Left cardiac atrium (tissue), 4 donors: Measurements from ENCODE around the gene VEGFA. TPM values are rescaled to one million over a fixed set of nuclear protein-coding genes. Genes with fewer than 3 reads are reported as not detected.

ENCODE experiments used
- ATAC-seq, 2 donors: fragments of 200-7000 bp; cut with Tn5 transposase; one replicate each; pipeline ENCODE4 v1.9.1; 2020; ENCODE audit warnings: mild to moderate bottlenecking in 2 of 2, moderate library complexity in 2 of 2
- DNase-seq: peaks from one replicate; pipeline ENCODE4 v3.0.0-alpha.2; 2020
- intact Hi-C, 2 donors: fragments of 100-400 bp; cut with DNase I; formaldehyde crosslinking; loops; one replicate each; pipeline versions ENCODE4 v1.14.1 to v1.15.1; 2022 to 2023
- total RNA-seq, 2 donors: library from RNA; stranded (reverse); fragmentation: NEBNext Ultra II Directional; extraction: Animal tissue kit (Norgen Biotek cat#: 25700); gene quantifications; one replicate each; pipeline ENCODE4 v1.2.1, GENCODE V29; 2021
- donor health status: DM: no; HTN: yes; CAD: no.
- donor health status: DM: no; HTN: yes; CAD: no; lungs with severe emphysema.
- donor health status: DM: yes; HTN: yes; CAD: no.
- donor health status: Dilated cardiomyopathy.

The VEGFA gene
- total RNA-seq, 2 donors from 2014 or later = 168 to 212 TPM

- DNase-seq (no peak), ATAC-seq (peak in 1 of 2 donors; percentile 1)
- intact Hi-C loops = no loop called here
Observed at GRCh38 chr6:43793154-43793874, 23.3 kb downstream of the VEGFA start.

- DNase-seq (no peak), ATAC-seq (peak; percentile 28 to 64)
- intact Hi-C loops = no loop called here
Observed at GRCh38 chr6:43793875-43794242, 23.8 kb downstream of the VEGFA start.

GRCh38 chr6:43795421-43795820, 25.4 kb downstream of the VEGFA start:
- ATAC-seq = no peak
- DNase-seq = no peak
- intact Hi-C loops = no loop called here

- DNase-seq (no peak), ATAC-seq (no peak)
- intact Hi-C loops = no loop called here
Observed at GRCh38 chr6:43796168-43796567, 26.2 kb downstream of the VEGFA start.

GRCh38 chr6:43796903-43797890, 27.2 kb downstream of the VEGFA start:
- DNase-seq (peak; percentile 13), ATAC-seq (no peak)
- intact Hi-C loops = no loop called here

- peak; percentile 16 for DNase-seq
- intact Hi-C loops = no loop called here
Observed at GRCh38 chr6:43797919-43798318, 27.9 kb downstream of the VEGFA start.

GRCh38 chr6:43798688-43799444, 28.9 kb downstream of the VEGFA start:
- peak; percentile 61 for DNase-seq

More at GRCh38 chr6:43797919-43798318, 27.9 kb downstream of the VEGFA start:
- no peak for ATAC-seq

GRCh38 chr6:43799551-43800297, 29.7 kb downstream of the VEGFA start:
- ATAC-seq (no peak), DNase-seq (peak; percentile 12)
- intact Hi-C loops = no loop called here

More at GRCh38 chr6:43798688-43799444, 28.9 kb downstream of the VEGFA start:
- ATAC-seq = peak; percentile 12 to 83
- intact Hi-C loops = no loop called here

GRCh38 chr6:43800298-43800623, 30.2 kb downstream of the VEGFA start:
- ATAC-seq (no peak), DNase-seq (peak; percentile 6)
- intact Hi-C loops = no loop called here

GRCh38 chr6:43800746-43801494, 30.9 kb downstream of the VEGFA start:
- DNase-seq (peak; percentile 20), ATAC-seq (no peak)
- intact Hi-C loops = no loop called here

- intact Hi-C loops = no loop called here
- peak; percentile 18 for DNase-seq
- peak; percentile 17 to 49 for ATAC-seq
Observed at GRCh38 chr6:43801495-43802181, 31.6 kb downstream of the VEGFA start.

GRCh38 chr6:43803055-43803782, 33.2 kb downstream of the VEGFA start:
- intact Hi-C loops = no loop called here
- DNase-seq = peak; percentile 35
- peak in 1 of 2 donors; percentile 51 for ATAC-seq

GRCh38 chr6:43803783-43804549, 34.0 kb downstream of the VEGFA start:
- DNase-seq = no peak
- intact Hi-C loops = no loop called here
- ATAC-seq = peak in 1 of 2 donors; percentile 37

- ATAC-seq = no peak
- DNase-seq = no peak
- intact Hi-C loops = no loop called here
Observed at GRCh38 chr6:43804550-43805223, 34.7 kb downstream of the VEGFA start.

GRCh38 chr6:43805699-43806042, 35.7 kb downstream of the VEGFA start:
- intact Hi-C loops = no loop called here
- ATAC-seq (no peak), DNase-seq (no peak)
